Fibroblast of peridontal ligament (primary cell): Measurements from ENCODE around the gene PALD1.

ENCODE experiments used
- DNase-seq: peaks from one replicate; pipeline ENCODE4 v3.0.0-alpha.2; 2010; ENCODE audit errors: extremely low read depth

PALD1 gene

DNA sequence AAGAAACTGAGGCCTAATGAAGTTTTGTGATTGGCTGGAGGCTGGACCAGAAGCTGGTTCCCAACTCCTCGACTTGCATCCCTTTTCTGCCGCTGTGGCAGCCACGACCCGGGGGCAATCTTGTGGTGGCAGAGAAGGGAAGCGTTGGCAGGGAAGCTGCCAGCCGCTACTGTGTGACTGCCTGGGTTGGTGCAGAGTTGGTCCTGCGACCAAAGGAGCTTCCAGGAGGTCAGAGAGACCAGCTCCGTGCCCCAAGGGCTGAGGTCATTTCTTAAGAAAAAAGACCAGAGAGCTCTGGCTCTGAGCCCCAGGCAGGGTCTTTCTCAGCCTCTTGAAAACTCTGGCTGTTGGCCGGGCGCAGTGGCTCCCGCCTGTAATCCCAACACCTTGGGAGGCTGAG lies 76.8 kb downstream of the PALD1 start:
- no peak for DNase-seq

DNA sequence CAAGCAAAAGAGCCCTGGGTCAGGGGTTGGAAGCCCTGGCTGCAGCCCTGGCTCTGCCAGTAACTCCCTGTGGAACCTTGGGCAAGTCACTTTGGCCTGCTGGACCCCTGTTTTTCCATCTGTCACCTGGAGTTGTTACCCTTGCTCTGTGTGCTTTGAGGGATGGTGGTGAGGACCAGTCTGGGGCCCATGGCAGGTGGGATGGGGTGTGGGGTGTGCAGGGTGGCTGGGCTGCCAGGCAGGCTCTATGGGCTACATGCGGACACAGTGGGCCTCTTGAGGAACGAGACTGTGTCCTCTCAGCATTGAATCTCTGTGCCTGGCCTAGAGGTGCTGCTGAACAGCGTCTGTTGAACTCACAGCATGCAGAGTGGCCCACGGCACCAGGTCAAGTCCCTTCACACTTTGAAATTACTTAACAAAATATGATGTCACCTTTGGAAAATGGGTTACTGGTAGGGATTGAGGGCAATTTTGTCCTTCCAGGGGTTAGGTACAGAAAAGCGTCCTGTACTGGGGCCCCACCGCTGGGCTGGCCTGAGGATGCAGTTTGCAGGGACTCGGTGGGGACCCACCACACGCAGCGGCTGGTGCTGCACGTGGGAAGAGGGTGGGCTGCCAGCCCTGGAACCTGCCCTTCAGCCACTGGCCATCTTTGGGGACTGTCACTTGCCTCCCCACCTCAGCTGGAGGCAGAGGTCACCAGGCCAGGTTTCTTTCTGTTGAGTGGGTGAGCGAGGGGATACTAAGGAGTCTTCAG lies 78.7 kb downstream of the PALD1 start:
- no peak for DNase-seq

GRCh38 chr10:70557876-70558275 lies 79.3 kb downstream of the PALD1 start:
- DNase-seq: no peak

DNA sequence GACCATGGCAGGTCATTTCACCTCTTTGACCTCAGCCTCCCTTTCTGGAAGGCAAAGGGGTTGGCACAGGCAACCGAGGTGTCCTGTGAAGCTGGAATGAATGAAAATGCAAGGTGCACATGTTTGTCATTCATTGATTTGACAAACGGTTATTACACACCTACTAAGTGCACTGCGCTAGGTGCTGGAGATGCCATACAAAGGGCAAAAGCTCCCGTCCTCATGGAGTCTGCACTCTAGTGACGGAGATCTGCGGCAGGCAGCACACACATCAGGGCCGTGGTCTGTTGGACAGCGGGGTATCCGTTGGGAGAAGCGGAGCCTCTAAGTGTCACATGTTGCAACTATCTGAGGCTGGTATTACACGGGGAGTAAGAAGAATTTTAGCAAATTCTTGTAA lies 79.7 kb downstream of the PALD1 start:
- no peak for DNase-seq

- peak; percentile 52 for DNase-seq
These were observed 80.6 kb downstream of the PALD1 start for GRCh38 chr10:70558871-70559810.

GRCh38 chr10:70559861-70560260 lies 81.3 kb downstream of the PALD1 start:
- DNase-seq: no peak

DNA sequence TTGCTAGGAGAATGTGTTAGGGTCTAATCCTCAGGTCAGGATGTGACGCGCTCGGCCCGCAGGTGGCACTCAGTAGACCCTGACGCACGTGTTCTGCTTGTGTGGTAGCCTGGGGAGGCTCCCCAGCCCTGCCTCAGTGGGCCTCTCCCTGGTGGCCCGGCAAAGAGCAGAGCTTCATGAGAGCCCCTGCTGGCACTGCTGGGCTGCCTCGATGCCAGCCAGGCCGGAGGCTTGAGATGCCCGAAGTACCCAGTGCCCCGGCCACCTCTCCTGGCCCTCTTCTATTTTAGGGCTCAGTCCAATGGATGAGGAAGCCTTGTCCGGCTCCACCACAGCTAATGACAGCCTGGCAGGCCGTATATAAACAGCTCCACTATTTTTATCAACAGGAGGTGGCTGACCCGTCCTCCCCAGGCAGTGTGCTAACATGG lies 82.0 kb downstream of the PALD1 start:
- no peak for DNase-seq

DNA sequence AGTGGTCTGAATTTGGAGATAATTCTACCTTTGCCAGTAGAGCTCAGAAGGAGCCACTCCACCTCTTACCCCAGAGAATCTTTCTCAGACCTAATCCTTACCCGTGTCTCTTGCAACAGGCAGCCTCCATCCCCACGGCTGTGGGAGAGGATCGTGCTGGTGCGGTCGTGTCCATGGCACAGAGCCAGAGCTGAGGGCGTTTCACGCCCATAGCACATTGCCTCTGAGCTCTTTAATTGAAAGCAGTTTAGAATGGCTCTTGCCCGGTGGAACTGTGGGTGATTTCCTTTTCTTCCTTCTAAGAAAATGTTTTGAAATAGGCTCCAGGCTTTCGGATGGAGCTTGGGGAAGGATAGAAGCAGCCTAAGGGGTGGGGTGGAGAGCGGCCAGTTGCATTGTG lies 82.5 kb downstream of the PALD1 start:
- DNase-seq: peak; percentile 66

- DNase-seq: no peak
These were observed 83.0 kb downstream of the PALD1 start for GRCh38 chr10:70561558-70561957.

GRCh38 chr10:70562036-70562755 lies 83.6 kb downstream of the PALD1 start:
- no peak for DNase-seq

DNA sequence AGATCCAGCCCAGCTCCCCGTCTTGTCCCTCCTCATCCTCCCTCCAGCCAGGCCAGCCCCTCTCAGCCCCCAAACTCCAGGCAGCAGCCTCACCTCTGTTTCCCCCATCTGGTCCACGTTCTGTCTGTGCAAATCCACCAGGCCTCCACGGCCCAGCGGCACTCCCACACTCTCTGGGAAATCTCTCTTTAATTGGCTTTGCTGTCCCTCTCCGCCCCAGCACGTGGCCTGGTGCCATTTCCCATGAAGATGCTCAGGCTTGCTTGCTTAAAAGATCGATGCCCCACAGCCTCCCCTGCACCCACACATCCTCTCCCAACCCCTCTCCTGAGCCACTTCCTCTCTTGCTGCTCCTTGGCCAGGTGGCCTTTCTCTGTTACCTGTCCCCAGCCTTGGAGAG lies 84.7 kb downstream of the PALD1 start:
- DNase-seq: no peak

DNA sequence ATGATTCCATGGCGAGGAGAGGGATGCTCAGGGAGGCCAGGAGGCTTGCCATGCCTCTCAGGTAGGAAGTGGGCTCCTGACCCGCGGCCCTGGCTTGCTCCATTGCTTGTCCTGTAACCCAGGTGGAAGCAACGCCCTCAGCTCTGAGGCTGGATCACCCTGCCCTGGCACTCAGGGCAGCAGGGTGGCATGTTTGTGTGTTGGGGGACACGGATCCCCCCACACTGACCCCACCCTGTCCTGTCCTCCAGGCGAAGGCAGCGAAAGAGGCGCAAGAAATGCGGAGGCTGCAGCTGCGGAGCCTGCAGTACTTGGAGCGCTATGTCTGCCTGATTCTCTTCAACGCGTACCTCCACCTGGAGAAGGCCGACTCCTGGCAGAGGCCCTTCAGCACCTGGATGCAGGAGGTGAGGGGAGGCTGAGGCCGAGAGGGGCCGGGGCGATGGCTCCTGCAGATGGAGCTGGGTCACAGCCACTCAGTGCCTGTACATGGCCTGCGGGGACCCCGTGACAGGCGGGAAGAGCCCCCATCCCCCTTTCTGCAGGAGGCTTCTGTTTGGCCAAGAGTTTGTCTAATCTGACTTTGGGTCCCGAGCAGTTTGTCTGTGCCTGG lies 85.7 kb downstream of the PALD1 start:
- no peak for DNase-seq

GRCh38 chr10:70564901-70565351 lies 86.4 kb downstream of the PALD1 start:
- no peak for DNase-seq

GRCh38 chr10:70565556-70566514 lies 87.3 kb downstream of the PALD1 start:
- no peak for DNase-seq

DNA sequence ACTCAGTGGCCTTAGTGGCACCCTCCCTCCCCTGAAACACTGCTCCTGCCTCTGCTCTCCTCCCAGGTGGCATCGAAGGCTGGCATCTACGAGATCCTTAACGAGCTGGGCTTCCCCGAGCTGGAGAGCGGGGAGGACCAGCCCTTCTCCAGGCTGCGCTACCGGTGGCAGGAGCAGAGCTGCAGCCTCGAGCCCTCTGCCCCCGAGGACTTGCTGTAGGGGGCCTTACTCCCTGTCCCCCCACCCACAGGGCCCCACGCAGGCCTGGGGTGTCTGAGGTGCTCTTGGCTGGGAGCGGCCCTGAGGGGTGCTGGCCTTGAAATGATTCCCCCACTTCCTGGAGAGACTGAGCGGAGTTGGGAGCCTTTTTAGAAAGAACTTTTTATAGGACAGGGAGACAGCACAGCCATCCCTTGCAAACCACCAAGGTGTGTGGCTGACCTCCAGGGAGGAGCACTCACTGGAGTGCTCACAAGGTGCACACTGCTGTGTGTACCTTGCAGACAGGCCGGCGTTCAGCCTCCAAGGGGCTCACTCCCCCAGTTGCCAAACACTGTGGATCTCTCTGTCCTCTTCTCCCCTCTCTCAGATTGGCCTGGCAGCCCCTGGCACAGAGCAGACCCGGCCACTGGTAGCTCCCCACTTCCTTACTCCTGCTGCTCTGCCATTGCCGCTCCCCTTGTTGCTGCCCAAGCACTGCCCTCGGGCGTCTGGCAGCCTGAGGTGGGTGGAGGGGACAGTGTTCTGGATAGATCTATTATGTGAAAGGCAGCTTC lies 88.1 kb downstream of the PALD1 start:
- DNase-seq: no peak

DNA sequence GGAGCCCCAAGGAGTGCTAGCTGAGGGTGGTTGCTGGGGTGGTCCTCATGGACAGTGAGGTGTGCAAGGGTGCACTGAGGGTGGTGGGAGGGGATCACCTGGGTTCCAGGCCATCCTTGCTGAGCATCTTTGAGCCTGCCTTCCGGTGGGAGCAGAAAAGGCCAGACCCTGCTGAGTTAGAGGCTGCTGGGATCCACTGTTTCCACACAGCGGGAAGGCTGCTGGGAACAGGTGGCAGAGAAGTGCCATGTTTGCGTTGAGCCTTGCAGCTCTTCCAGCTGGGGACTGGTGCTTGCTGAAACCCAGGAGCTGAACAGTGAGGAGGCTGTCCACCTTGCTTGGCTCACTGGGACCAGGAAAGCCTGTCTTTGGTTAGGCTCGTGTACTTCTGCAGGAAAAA lies 89.0 kb downstream of the PALD1 start:
- DNase-seq: no peak

GRCh38 chr10:70568113-70568512 lies 89.5 kb downstream of the PALD1 start:
- DNase-seq: no peak

DNA sequence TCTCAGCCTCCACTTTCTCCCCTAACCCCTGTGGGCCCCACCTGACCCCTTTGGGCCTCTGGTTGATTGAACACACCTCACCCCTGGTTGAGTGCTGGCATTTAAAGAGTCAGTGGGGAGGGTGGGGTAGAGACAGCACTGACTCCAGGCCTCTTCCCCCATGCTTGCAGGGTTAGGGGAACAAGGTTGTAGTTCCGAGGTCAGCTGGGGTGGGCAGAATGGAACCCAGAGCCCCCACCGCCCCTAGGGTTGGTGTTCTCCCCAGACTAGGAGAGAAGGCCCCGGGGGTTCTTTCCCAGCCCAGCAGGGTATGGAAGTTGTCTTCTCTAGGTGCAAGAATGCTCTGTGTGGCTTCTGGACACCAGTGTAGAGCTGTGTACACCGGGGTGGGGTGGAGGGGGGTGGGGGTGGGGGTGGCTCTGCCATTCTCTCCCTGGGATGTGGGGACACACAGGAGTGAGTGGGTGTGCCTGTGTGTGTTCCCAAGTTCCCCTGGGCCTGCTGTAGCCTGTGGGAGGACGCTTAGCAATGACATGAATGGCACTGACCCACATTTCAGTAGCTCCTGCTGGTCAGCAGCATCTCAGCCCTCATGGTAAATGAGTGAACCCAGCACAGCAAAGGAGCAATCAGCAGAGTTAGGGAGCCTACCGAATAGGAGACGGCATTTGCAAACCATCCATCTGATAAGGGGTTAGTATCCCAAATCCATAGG lies 90.4 kb downstream of the PALD1 start:
- no peak for DNase-seq

GRCh38 chr10:70571236-70571635 lies 92.7 kb downstream of the PALD1 start:
- DNase-seq: no peak
